ENCODE data around the gene ULK2.
A peak's percentile ranks its signal among the peaks of the same experiment; 100 is the strongest.

ULK2 gene

DNA sequence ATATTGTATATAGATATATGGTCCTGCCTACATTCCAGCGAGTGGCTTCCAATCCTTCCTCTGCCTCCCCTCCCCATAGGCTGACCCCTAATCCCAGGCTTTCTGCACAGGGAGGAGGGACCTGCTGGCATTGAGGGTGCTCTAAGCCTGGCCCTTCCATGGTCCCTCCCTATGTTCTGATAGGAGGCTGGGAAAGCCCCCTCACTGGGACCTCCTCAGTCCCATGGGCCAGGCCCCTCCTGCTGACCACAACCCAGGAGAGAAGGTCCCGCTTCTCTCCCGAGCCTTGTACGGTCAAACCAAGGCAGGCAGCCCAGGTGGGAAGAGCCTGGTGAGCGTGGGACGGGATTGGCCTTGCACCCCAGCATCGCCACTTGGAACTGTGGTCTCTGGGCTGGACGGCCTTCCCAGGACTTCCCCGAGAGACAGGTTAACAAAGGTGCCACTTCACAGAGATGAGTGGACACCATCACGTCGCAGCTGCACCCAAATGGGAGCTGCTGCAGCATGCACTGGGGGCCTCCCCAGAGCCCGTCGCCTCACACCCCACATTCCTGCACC is 120.5 kb downstream of the ULK2 start:
- DNase-seq (ENCODE audit: low read depth in 2 of 2) = no peak

- no peak for DNase-seq (ENCODE audit: low read depth in 2 of 2)
Measured at GRCh38 chr17:19746517-19746916, 121.2 kb downstream of the ULK2 start.

DNA sequence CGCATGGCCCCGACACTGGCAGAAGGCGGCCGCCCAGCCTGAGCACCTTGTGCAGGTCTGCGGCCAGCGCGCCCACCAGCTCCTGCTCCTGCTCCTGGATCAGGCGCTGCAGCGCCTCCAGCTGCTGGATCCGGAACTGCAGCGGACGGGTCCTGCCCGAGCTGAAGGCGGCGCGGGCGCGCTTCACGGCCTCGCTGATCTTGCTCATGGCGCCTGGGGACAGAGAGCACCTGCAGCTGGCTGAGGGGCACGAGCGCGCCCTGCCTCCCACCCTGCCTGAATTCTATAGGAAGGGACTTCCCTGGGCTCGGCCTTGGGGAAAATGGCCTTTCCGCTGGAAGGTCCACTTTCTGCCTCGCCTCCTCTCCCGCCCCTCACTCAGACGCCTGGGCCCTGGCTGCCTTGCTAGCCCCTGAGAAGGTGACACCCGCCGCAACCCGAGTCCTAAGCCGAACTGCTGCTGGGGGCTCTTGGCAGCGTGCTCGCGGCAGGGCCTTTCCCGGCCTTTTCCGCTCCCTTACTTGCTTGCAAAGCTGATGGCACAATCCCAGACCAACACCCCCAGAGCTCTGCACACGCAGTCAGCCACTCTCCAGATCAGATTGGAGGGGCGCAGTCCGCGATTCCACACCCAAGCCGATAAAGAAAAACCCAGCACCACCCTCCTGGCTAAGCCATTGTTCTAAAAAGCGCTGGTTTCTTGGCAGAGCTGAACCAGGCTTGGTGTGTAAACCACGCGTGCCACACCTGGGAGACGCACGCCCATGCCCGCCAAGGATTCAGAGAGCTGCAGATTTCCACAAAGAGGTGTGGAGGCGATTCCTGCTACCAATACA is 122.6 kb downstream of the ULK2 start:
- DNase-seq (ENCODE audit: low read depth in 2 of 2) = peak; percentile 78 to 81

GRCh38 chr17:19744492-19744891 is 123.2 kb downstream of the ULK2 start:
- DNase-seq (ENCODE audit: low read depth in 2 of 2) = no peak

DNA sequence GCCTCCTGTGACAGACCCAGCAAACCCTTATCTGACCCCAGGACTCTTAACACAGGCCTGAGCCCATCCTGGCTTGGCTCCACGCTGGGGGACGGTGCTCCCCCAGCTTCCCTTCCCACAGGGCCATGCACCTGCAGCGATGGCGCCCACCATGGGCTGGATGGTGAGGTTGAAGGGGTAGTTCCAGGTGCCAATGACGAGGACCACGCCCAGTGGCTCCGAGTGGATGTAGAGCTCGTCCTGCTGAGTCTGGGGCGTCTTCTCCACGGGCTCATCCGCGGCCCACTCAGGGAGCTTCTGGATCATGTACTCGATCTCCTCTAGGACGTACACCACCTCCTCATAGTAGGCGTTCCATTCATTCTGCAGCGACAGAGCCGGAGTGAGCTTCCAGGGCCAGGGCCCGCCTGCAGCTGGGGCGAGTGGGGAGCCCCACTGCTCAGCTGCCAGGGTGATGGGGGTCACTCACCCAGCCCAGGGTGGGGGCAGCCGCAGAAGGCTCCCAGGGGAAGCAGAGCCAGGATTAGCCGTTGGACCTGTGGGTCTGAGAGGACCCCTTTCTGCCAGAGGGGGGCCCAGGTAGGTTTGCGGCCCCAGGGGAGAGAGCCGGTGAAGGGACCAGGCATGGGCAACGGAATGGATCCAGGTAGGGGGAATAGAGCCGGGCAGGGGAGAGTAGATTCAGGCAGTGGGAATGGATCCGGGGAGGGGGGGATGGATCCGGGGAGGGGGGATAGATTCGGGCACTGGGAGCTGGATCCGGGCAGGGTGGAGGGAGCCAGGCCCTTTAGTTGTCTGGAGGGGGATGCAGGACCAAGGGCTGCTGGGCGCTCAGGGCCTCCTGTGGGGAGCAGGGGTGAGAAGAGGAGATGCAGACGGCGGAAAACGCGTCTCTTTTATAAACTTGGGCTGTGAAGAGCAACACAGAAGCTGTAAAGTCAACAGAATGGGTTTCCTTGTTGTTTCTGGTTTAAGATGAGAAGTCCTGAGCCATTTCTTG is 124.3 kb downstream of the ULK2 start:
- no peak for DNase-seq (ENCODE audit: low read depth in 2 of 2)

GRCh38 chr17:19742495-19742894 is 125.2 kb downstream of the ULK2 start:
- no peak for DNase-seq (ENCODE audit: low read depth in 2 of 2)

DNA sequence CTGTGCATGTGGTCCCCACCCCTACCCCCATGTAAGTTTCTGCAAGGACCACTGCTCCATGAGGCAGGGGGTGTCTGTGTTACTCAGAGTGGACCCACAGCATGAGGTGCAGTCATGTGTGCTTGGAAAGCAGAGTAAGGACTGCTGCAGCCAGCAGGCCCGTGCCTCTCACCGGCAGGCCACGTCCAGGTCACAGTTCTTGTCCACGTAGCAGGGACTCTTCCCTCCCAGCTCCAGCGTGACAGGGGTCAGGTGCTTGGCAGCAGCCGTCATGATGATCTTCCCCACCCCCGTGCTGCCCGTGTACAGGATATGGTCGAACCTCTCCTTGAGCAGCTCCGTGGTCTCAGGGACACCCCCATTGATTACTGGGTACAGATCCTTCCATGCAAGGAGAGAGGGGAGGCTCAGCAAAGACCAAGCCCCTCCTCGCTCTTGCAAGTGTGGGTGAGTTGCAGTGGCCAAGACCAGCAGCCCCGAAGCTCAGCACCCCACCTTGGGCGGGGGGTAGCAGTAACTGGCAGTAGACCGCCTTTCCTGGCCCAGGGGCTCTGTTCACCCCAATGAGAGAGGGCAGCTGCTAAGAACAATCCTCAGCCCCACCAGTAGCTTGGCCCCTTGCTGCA is 125.8 kb downstream of the ULK2 start:
- DNase-seq (ENCODE audit: low read depth in 2 of 2) = no peak

DNA sequence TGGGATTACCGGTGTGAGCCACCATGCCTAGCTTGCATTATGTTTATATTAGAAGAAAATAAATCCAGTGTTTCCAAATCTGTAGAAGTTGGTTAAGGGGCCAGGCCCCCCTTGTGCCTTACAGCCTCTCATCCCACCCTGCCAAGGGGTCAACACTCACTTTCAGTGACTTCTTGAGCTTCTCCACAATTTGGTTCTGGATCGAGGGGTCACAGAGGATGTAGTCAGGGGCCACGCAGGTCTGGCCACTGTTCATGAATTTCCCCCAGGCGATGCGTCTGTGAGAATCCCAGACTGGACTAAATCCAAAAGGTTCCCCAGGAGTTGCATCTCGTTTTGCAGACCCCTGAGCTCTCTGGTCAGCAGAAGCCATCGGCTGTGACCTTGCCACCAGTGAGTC is 126.8 kb downstream of the ULK2 start:
- no peak for DNase-seq (ENCODE audit: low read depth in 2 of 2)

- DNase-seq (ENCODE audit: low read depth in 2 of 2) = no peak
Measured at GRCh38 chr17:19739241-19740201, 128.2 kb downstream of the ULK2 start.

- no peak for DNase-seq (ENCODE audit: low read depth in 2 of 2)
Measured at GRCh38 chr17:19738757-19739156, 129.0 kb downstream of the ULK2 start.

- no peak for DNase-seq (ENCODE audit: low read depth in 2 of 2)
Measured at GRCh38 chr17:19738073-19738449, 129.7 kb downstream of the ULK2 start.

GRCh38 chr17:19737305-19738072 is 130.2 kb downstream of the ULK2 start:
- DNase-seq (ENCODE audit: low read depth in 2 of 2) = no peak

- no peak for DNase-seq (ENCODE audit: low read depth in 2 of 2)
Measured at GRCh38 chr17:19736071-19736470, 131.7 kb downstream of the ULK2 start.

DNA sequence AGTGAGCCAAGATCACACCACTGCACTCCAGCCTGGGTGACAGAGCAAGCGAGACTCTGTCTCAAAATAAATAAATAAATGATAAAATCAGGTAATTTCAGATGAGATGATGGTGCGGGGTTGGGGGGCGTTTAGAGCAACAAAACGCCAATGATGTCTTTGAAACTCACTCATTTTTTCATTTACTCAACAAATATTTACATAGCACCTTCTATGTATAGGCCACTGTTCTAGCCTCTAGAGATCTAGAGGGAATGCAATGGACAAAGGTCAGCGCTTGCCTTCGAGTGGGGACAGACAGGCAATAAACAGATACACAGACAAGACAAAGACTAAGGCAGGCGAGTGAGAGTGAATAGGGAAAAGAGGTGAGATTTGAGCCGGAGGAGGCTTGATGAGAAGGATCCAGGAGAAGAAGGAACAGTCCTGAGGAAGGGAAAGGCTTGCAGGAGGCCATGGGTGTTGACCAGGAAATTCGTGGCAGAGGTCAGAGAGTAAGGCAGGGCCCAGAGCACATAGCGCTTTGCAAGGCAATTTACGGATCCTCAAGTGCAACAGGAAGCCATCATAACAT is 133.7 kb downstream of the ULK2 start:
- DNase-seq (ENCODE audit: low read depth in 2 of 2) = no peak

- DNase-seq (ENCODE audit: low read depth in 2 of 2) = no peak
Measured at GRCh38 chr17:19731626-19732025, 136.1 kb downstream of the ULK2 start.

DNA sequence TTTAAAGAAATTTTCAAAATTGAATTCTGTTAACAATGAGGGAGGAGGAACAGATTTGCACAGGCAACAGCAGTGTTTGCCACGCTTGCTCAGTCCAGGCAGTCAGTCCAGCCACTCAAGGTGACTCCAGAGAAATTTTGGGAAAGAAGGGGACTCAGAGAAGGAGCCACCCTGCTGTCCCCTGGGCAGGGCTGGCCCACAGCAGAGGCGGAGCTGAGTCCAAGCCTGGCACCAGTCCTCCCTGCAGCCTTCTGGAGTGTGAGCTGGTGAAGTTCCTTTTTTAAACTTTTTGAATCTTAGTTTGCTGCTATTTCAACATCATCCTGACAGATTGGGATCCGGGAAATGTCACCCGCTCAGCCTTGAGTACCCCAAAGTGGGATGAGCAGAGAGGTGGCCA is 136.9 kb downstream of the ULK2 start:
- DNase-seq (ENCODE audit: low read depth in 2 of 2) = no peak

- no peak for DNase-seq (ENCODE audit: low read depth in 2 of 2)
Measured at GRCh38 chr17:19729900-19730299, 137.8 kb downstream of the ULK2 start.

DNA sequence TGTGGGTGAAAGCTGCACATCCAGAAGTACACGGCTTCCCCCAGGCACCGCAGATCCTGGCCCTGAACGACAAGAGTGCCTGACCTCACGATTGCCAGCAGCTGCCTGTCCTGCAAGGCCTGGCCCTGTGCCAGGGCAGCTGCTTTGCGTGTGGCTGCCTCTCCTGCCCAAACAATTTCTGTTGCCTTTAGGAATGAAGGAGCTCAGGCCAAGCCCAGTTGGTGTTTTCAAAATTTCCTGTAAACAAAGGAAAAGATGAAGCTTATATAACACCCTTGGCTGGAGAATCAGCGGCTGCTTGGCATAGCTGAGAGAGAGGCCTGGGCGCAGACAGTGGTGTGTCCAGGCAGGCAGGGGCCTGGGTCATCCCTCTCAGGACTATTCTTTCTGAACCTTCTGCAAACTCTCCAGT is 139.6 kb downstream of the ULK2 start:
- no peak for DNase-seq (ENCODE audit: low read depth in 2 of 2)

- DNase-seq (ENCODE audit: low read depth in 2 of 2) = no peak
Measured at GRCh38 chr17:19727501-19728078, 140.1 kb downstream of the ULK2 start.

Measured in stimulated activated CD8-positive, alpha-beta memory T cell treated with anti-CD3 and anti-CD28 coated beads, Interleukin-15, amount 100 ng/mL, for 48 hours (primary cell).